ENCODE data around the gene FGGY. TPM values are rescaled to one million over a fixed set of nuclear protein-coding genes. Genes with fewer than 3 reads are reported as not detected.

Gene FGGY
- total RNA-seq, 1 experiment from 2014 or later, result 12.0 TPM

GRCh38 chr1:59432531-59433439, 135.9 kb downstream of the FGGY start:
- Mint-ChIP-seq H3K36me3 (no peaks in the 10 kb centered on the region), H3K4me1 (peaks cover 20% of the 10 kb centered on the region), H3K9me3 (no peaks in the 10 kb centered on the region), H3K27ac (no peak overlapping the region), H3K4me3 (no peak overlapping the region), H3K27me3 (ENCODE audit: low read depth) (no peaks in the 10 kb centered on the region)
- POLR2A ChIA-PET, result no interaction called here
- no peak for DNase-seq (ENCODE audit: low spot score)
- TF ChIP-seq, protein P1, sequence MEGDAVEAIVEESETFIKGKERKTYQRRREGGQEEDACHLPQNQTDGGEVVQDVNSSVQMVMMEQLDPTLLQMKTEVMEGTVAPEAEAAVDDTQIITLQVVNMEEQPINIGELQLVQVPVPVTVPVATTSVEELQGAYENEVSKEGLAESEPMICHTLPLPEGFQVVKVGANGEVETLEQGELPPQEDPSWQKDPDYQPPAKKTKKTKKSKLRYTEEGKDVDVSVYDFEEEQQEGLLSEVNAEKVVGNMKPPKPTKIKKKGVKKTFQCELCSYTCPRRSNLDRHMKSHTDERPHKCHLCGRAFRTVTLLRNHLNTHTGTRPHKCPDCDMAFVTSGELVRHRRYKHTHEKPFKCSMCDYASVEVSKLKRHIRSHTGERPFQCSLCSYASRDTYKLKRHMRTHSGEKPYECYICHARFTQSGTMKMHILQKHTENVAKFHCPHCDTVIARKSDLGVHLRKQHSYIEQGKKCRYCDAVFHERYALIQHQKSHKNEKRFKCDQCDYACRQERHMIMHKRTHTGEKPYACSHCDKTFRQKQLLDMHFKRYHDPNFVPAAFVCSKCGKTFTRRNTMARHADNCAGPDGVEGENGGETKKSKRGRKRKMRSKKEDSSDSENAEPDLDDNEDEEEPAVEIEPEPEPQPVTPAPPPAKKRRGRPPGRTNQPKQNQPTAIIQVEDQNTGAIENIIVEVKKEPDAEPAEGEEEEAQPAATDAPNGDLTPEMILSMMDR (IDR thresholded peaks at IDR 0.05), result no peak
- TF ChIP-seq USF2 (CRISPR knock-in tag; IDR thresholded peaks at IDR 0.05) (no peak), ZNF671 (CRISPR knock-in tag; IDR thresholded peaks at IDR 0.05) (no peak), NR1H2 (CRISPR knock-in tag; IDR thresholded peaks at IDR 0.05) (no peak), ZBTB43 (CRISPR knock-in tag; IDR thresholded peaks at IDR 0.05) (no peak)
- ATAC-seq, result no peak
- CTCF ChIA-PET, result no interaction called here

DNA sequence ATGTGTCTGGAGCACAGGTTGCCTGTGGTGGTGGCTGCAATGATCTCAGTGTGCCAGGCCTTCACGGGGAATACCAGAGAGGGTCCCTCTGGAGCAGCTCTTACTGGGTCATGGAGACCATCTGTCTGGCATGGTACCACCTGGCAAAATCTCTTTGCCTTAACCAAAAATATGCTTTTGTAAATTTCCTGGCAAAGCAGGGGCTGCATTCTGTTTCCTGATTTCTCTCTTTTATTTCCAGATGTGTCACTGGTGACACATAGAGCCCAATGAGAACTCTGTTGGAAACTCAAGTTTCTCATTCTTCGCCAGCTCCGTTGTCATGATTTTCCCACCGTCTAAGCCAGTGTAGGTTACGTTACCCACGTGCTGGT, 136.5 kb downstream of the FGGY start:
- DNase-seq (ENCODE audit: low spot score) (no peak), ATAC-seq (no peak)
- ChIA-PET CTCF (no interaction called here), POLR2A (no interaction called here)
- Mint-ChIP-seq H3K36me3 (no peaks in the 10 kb centered on the region), H3K27me3 (ENCODE audit: low read depth) (no peaks in the 10 kb centered on the region), H3K27ac (no peak overlapping the region), H3K4me3 (no peak overlapping the region), H3K4me1 (peaks cover 22% of the 10 kb centered on the region), H3K9me3 (no peaks in the 10 kb centered on the region)
- TF ChIP-seq PREB (CRISPR knock-in tag; IDR thresholded peaks at IDR 0.05; ENCODE audit: borderline replicate concordance) (no peak), NR1H2 (CRISPR knock-in tag; IDR thresholded peaks at IDR 0.05) (no peak), ZMAT4 (CRISPR knock-in tag; IDR thresholded peaks at IDR 0.05) (no peak), ZNF263 (CRISPR knock-in tag; IDR thresholded peaks at IDR 0.05; ENCODE audit: low read depth) (no peak), SMAD4 (CRISPR knock-in tag; IDR thresholded peaks at IDR 0.05) (no peak), JUN (CRISPR knock-in tag; IDR thresholded peaks at IDR 0.05) (no peak), AR (CRISPR knock-in tag; IDR thresholded peaks at IDR 0.05) (no peak), SP1 (CRISPR knock-in tag; conservative IDR thresholded peaks at IDR 0.05) (no peak)
- TF ChIP-seq, protein P2, sequence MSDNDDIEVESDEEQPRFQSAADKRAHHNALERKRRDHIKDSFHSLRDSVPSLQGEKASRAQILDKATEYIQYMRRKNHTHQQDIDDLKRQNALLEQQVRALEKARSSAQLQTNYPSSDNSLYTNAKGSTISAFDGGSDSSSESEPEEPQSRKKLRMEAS (CRISPR knock-in tag; IDR thresholded peaks at IDR 0.05), result no peak
- TF ChIP-seq, protein P3, sequence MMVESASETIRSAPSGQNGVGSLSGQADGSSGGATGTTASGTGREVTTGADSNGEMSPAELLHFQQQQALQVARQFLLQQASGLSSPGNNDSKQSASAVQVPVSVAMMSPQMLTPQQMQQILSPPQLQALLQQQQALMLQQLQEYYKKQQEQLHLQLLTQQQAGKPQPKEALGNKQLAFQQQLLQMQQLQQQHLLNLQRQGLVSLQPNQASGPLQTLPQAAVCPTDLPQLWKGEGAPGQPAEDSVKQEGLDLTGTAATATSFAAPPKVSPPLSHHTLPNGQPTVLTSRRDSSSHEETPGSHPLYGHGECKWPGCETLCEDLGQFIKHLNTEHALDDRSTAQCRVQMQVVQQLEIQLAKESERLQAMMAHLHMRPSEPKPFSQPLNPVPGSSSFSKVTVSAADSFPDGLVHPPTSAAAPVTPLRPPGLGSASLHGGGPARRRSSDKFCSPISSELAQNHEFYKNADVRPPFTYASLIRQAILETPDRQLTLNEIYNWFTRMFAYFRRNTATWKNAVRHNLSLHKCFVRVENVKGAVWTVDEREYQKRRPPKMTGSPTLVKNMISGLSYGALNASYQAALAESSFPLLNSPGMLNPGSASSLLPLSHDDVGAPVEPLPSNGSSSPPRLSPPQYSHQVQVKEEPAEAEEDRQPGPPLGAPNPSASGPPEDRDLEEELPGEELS (CRISPR knock-in tag; IDR thresholded peaks at IDR 0.05), result no peak

All from WTC11 (cell line).